Fibroblast of villous mesenchyme (primary cell): ENCODE data around the gene SPSB4. TPM values are rescaled to one million over a fixed set of nuclear protein-coding genes. Genes with fewer than 3 reads are reported as not detected.

ENCODE experiments used
- DNase-seq: peaks from one replicate; pipeline ENCODE4 v3.0.0-alpha.2; 2010; ENCODE audit warnings: low read depth
- H3K4me3 ChIP-seq: 2 replicates; pipeline ENCODE4 v1.5.1; 2011; ENCODE audit warnings: low read depth, mild to moderate bottlenecking, low read length
- CTCF ChIP-seq: IDR thresholded peaks from 2 replicates; pipeline ENCODE4 v1.5.1; 2012; ENCODE audit warnings: low read depth, mild to moderate bottlenecking, low read length; ENCODE audit not compliant: insufficient read depth
- total RNA-seq: library from RNA; depleted of rRNA; stranded (reverse); fragments of >200 nt; gene quantifications from 2 replicates; pipeline ENCODE4 v1.2.3, GENCODE V29; 2012

The SPSB4 gene
- total RNA-seq, 1 donor = not detected

GRCh38 chr3:141059816-141060215 is 8.7 kb downstream of the SPSB4 start:
- H3K4me3 ChIP-seq = no peak overlapping the region
- no peak for DNase-seq
- no peak for TF ChIP-seq CTCF

GRCh38 chr3:141060327-141060726 is 9.2 kb downstream of the SPSB4 start:
- TF ChIP-seq CTCF = no peak
- DNase-seq = no peak
- no peak overlapping the region for H3K4me3 ChIP-seq

GRCh38 chr3:141063831-141064230 is 12.7 kb downstream of the SPSB4 start:
- H3K4me3 ChIP-seq = no peak overlapping the region
- TF ChIP-seq CTCF = no peak
- DNase-seq = no peak

- DNase-seq = no peak
- H3K4me3 ChIP-seq = no peak overlapping the region
- no peak for TF ChIP-seq CTCF
These were observed 13.2 kb downstream of the SPSB4 start for GRCh38 chr3:141064255-141064926.

GRCh38 chr3:141065258-141065657 is 14.1 kb downstream of the SPSB4 start:
- no peak overlapping the region for H3K4me3 ChIP-seq
- no peak for DNase-seq
- TF ChIP-seq CTCF = no peak

- DNase-seq = no peak
- H3K4me3 ChIP-seq = no peak overlapping the region
- TF ChIP-seq CTCF = no peak
These were observed 15.0 kb downstream of the SPSB4 start for GRCh38 chr3:141065841-141066805.
